HCT116 (cell line): ENCODE data around the gene RAB3C. TPM values are rescaled to one million over a fixed set of nuclear protein-coding genes. Genes with fewer than 3 reads are reported as not detected.
"Not testable (repeated sequence)": the region's sequence is repeated elsewhere in the genome, so short reads cannot be mapped to it uniquely, and the experiment has no call there.

ENCODE experiments used
- ATAC-seq: fragments of 200-7000 bp; cut with Tn5 transposase; 2 replicates; pipeline ENCODE4 v1.9.1; 2020; ENCODE audit warnings: mild to moderate bottlenecking, moderate library complexity
- BruUV-seq: library from RNA; stranded (reverse); fragments of 400-500 nt; replicated peaks from 2 replicates; lab custom pipeline; 2021; lab: Mats Ljungman, UMichigan
- CTCF ChIA-PET: fragments of 300-600 bp; sonication (Branson Sonifier 250); formaldehyde crosslinking; loops from one replicate; lab custom pipeline; 2021; ENCODE audit warnings: antibody characterized with exemption; lab: Charles Lee
- POLR2A ChIA-PET: fragments of 300-600, 350-600 bp; sonication (Branson Sonifier 250); formaldehyde crosslinking; loops from one replicate; lab custom pipeline; 2021; ENCODE audit warnings: antibody characterized with exemption; lab: Charles Lee
- RAD21 ChIA-PET, 2 experiments: fragments of 300-600 bp; sonication (Branson Sonifier 250); formaldehyde crosslinking; loops; one replicate each; lab custom pipeline; 2023; ENCODE audit warnings: low total read pairs in 2 of 2; ENCODE audit not compliant: uncharacterized antibody in 2 of 2, unreplicated experiment in 2 of 2, low non-redundant PET in 1 of 2; lab: Charles Lee
- DNase-seq: peaks from one replicate; pipeline ENCODE4 v3.0.0-alpha.2; 2010; ENCODE audit warnings: low read depth, low spot score
- H2AFZ ChIP-seq: fragments of 200-600 bp; shearing (Covaris generic), sonication (generic); 2 replicates; pipeline ENCODE4 v1.6.1; 2017; ENCODE audit warnings: low read depth, mixed run types, mixed read lengths, antibody characterized with exemption, low read length; ENCODE audit not compliant: poor library complexity, severe bottlenecking
- H3K27ac ChIP-seq: 2 replicates; pipeline ENCODE4 v1.5.1; 2012; ENCODE audit warnings: low read depth, low read length
- H3K27me3 ChIP-seq: fragments of 200-600 bp; sonication (generic); 2 replicates; pipeline ENCODE4 v1.6.1; 2016; ENCODE audit warnings: mixed run types, low read length, mixed read lengths; ENCODE audit not compliant: insufficient read depth
- H3K36me3 ChIP-seq, 2 experiments: fragments of 200-500 bp in 1 of 2; fragments of 200-600 bp in 1 of 2; sonication (Bioruptor generic) in 1 of 2; sonication (generic) in 1 of 2; 2 replicates each; pipeline versions ENCODE4 v1.5.1 to v1.6.1; 2014 to 2016; ENCODE audit warnings: low read length in 2 of 2, inconsistent platforms in 1 of 2, mixed read lengths in 1 of 2, mixed run types in 1 of 2; ENCODE audit not compliant: insufficient read depth in 2 of 2, control insufficient read depth in 1 of 2
- H3K4me1 ChIP-seq, 2 experiments: fragments of 200-600 bp in 1 of 2; sonication (generic) in 1 of 2; 2 replicates each; pipeline versions ENCODE4 v1.5.1 to v1.6.1; 2012 to 2017; ENCODE audit warnings: low read length in 2 of 2, inconsistent platforms in 1 of 2, mild to moderate bottlenecking in 1 of 2, mixed read lengths in 1 of 2, mixed run types in 1 of 2, moderate library complexity in 1 of 2; ENCODE audit not compliant: insufficient read depth in 2 of 2, control insufficient read depth in 1 of 2
- H3K4me2 ChIP-seq: fragments of 200-600 bp; sonication (generic); 2 replicates; pipeline ENCODE4 v1.6.1; 2017; ENCODE audit warnings: mixed run types, low read length, mixed read lengths
- H3K4me3 ChIP-seq, 2 experiments: fragments of 200-600 bp in 1 of 2; sonication (generic) in 1 of 2; replicated peaks in 1 of 2; 2 replicates each; pipeline ENCODE4 v1.5.1; 2011 to 2016; ENCODE audit warnings: low read length in 2 of 2, control low read depth in 1 of 2, low read depth in 1 of 2, mild to moderate bottlenecking in 1 of 2, mixed read lengths in 1 of 2, mixed run types in 1 of 2
- H3K79me2 ChIP-seq: fragments of 200-600 bp; sonication (generic); 2 replicates; pipeline ENCODE4 v1.6.1; 2017; ENCODE audit warnings: mild to moderate bottlenecking, mixed run types, low read length, moderate library complexity, mixed read lengths; ENCODE audit not compliant: insufficient read depth
- H3K9ac ChIP-seq: fragments of 200-600 bp; sonication (generic); 2 replicates; pipeline ENCODE4 v1.6.1; 2016; ENCODE audit warnings: low read length, mixed read lengths
- H3K9me2 ChIP-seq: fragments of 200-600 bp; sonication (generic), shearing (Covaris generic); 2 replicates; pipeline ENCODE4 v1.6.1; 2017; ENCODE audit warnings: mixed run types, mild to moderate bottlenecking, moderate library complexity; ENCODE audit not compliant: insufficient read depth
- H3K9me3 ChIP-seq, 2 experiments: fragments of 200-500 bp in 1 of 2; fragments of 200-600 bp in 1 of 2; sonication (Bioruptor generic) in 1 of 2; sonication (generic) in 1 of 2; 2 replicates each; pipeline ENCODE4 v1.6.1; 2014 to 2017; ENCODE audit warnings: low read length in 2 of 2, mixed read lengths in 2 of 2, inconsistent platforms in 1 of 2, low read depth in 1 of 2, mild to moderate bottlenecking in 1 of 2, mixed run types in 1 of 2, moderate library complexity in 1 of 2; ENCODE audit not compliant: control insufficient read depth in 1 of 2, insufficient read depth in 1 of 2
- H4K20me1 ChIP-seq: fragments of 200-600 bp; sonication (generic), shearing (Covaris generic); 2 replicates; pipeline ENCODE4 v1.6.1; 2017; ENCODE audit warnings: mixed run types, mild to moderate bottlenecking, moderate library complexity; ENCODE audit not compliant: insufficient read depth
- CEBPB ChIP-seq: IDR thresholded peaks from 2 replicates; pipeline ENCODE4 v1.6.1; 2012; ENCODE audit warnings: low read depth
- CTCF ChIP-seq, 3 experiments: fragments of 200-600 bp in 1 of 3; sonication (generic) in 1 of 3; IDR thresholded peaks in 2 of 3; conservative IDR thresholded peaks in 1 of 3; 2 replicates each; pipeline ENCODE4 v1.5.1; 2012 to 2017; ENCODE audit warnings: low read depth in 2 of 3, low read length in 2 of 3, antibody characterized with exemption in 1 of 3, borderline replicate concordance in 1 of 3, control low read depth in 1 of 3, mild to moderate bottlenecking in 1 of 3, mixed read lengths in 1 of 3, mixed run types in 1 of 3, moderate library complexity in 1 of 3; ENCODE audit not compliant: insufficient read depth in 1 of 3
- ELF1 ChIP-seq: IDR thresholded peaks from 2 replicates; pipeline ENCODE4 v1.6.1; 2012; ENCODE audit warnings: low read depth, borderline replicate concordance
- EZH2 ChIP-seq: fragments of 200-600 bp; sonication (generic); IDR thresholded peaks from 2 replicates; pipeline ENCODE4 v1.6.1; 2017; ENCODE audit warnings: antibody characterized with exemption, mixed run types
- EZH2phosphoT487 ChIP-seq: fragments of 200-600 bp; IDR thresholded peaks from 2 replicates; pipeline ENCODE4 v1.6.1; 2018; ENCODE audit warnings: antibody characterized with exemption, borderline replicate concordance
- FOSL1 ChIP-seq: IDR thresholded peaks from 2 replicates; pipeline ENCODE4 v1.6.1; 2012; ENCODE audit warnings: low read depth
- JUND ChIP-seq: IDR thresholded peaks from 2 replicates; pipeline ENCODE4 v1.6.1; 2012
- POLR2A ChIP-seq: IDR thresholded peaks from 2 replicates; pipeline ENCODE4 v1.7.0; 2011; ENCODE audit warnings: borderline replicate concordance; ENCODE audit not compliant: insufficient read depth, insufficient read length; ENCODE audit errors: extremely low read depth
- POLR2AphosphoS5 ChIP-seq: IDR thresholded peaks from 2 replicates; pipeline ENCODE4 v1.6.1; 2011; ENCODE audit warnings: mild to moderate bottlenecking, low read depth, low read length, moderate library complexity
- SIN3A ChIP-seq: IDR thresholded peaks from 2 replicates; pipeline ENCODE4 v1.6.1; 2012; ENCODE audit warnings: low read depth
- TCF7L2 ChIP-seq: IDR thresholded peaks from 2 replicates; pipeline ENCODE4 v1.7.0; 2011; ENCODE audit warnings: borderline replicate concordance, inconsistent platforms; ENCODE audit not compliant: insufficient read depth, insufficient read length; ENCODE audit errors: extremely low read depth
- YY1 ChIP-seq: IDR thresholded peaks from 2 replicates; pipeline ENCODE4 v1.6.1; 2011; ENCODE audit warnings: low read length, low read depth, moderate library complexity, mild to moderate bottlenecking; ENCODE audit not compliant: insufficient replicate concordance; ENCODE audit errors: extremely low read depth
- ZFX ChIP-seq: fragments of 450-650 bp; IDR thresholded peaks from 2 replicates; pipeline ENCODE4 v1.6.1; 2017
- intact Hi-C: fragments of 100-400 bp; cut with micrococcal nuclease; formaldehyde crosslinking; loops from 2 replicates; pipeline ENCODE4 v1.10.0; 2022
- total RNA-seq: library from RNA; stranded (reverse); gene quantifications from one replicate; pipeline ENCODE4 v1.2.1, GENCODE V29; 2021; ENCODE audit not compliant: unreplicated experiment
- TF ChIP-seq, protein P1 (sequence below): IDR thresholded peaks from 2 replicates; pipeline ENCODE4 v1.6.1; 2012
- TF ChIP-seq, protein P2 (sequence below): IDR thresholded peaks from 2 replicates; pipeline ENCODE4 v1.6.1; 2011; ENCODE audit warnings: mild to moderate bottlenecking, low read length, moderate library complexity; ENCODE audit not compliant: insufficient replicate concordance; ENCODE audit errors: extremely low read depth
- TF ChIP-seq, protein P3 (sequence below): IDR thresholded peaks from 2 replicates; pipeline ENCODE4 v1.6.1; 2012

The RAB3C gene
- total RNA-seq, 1 experiment from 2014 or later = not detected

GRCh38 chr5:58598440-58598839 is 15.6 kb downstream of the RAB3C start (continued):
- TF ChIP-seq, protein P1, sequence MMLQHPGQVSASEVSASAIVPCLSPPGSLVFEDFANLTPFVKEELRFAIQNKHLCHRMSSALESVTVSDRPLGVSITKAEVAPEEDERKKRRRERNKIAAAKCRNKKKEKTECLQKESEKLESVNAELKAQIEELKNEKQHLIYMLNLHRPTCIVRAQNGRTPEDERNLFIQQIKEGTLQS = no peak
- TF ChIP-seq EZH2phosphoT487 (no peak), POLR2AphosphoS5 (no peak), YY1 (no peak), FOSL1 (no peak)

DNA sequence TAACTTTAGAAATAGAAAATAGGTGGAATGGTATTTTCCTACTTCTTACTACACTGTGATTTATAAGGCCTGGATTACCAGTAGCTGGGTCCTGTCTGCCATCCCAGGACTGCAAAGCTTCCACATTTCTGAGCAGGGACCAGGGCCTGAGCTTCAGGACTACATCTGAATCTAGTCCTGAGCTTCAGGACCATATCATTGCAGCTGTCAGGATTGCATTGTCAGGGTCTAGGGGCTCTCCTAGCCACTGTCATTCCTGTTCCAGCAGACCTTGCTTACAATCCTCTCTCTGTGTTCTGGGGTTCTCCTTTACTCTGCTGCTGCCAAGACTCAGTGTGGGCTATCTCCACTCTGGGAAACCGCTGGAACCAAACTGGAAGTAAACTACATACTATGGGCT is 16.3 kb downstream of the RAB3C start:
- POLR2A ChIA-PET = no interaction called here
- TF ChIP-seq EZH2 = no peak
- TF ChIP-seq, protein P2, sequence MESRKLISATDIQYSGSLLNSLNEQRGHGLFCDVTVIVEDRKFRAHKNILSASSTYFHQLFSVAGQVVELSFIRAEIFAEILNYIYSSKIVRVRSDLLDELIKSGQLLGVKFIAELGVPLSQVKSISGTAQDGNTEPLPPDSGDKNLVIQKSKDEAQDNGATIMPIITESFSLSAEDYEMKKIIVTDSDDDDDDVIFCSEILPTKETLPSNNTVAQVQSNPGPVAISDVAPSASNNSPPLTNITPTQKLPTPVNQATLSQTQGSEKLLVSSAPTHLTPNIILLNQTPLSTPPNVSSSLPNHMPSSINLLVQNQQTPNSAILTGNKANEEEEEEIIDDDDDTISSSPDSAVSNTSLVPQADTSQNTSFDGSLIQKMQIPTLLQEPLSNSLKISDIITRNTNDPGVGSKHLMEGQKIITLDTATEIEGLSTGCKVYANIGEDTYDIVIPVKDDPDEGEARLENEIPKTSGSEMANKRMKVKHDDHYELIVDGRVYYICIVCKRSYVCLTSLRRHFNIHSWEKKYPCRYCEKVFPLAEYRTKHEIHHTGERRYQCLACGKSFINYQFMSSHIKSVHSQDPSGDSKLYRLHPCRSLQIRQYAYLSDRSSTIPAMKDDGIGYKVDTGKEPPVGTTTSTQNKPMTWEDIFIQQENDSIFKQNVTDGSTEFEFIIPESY = no peak
- TF ChIP-seq CEBPB = no peak
- TF ChIP-seq FOSL1 = no peak
- TF ChIP-seq POLR2A = no peak
- TF ChIP-seq, protein P3, sequence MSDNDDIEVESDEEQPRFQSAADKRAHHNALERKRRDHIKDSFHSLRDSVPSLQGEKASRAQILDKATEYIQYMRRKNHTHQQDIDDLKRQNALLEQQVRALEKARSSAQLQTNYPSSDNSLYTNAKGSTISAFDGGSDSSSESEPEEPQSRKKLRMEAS = no peak
- no peak for TF ChIP-seq TCF7L2
- TF ChIP-seq ZFX = no peak
- TF ChIP-seq CTCF (IDR thresholded peaks at IDR 0.05 in 2 of 3, conservative IDR thresholded peaks at IDR 0.05 in 1 of 3; ENCODE audit: borderline replicate concordance in 1 of 3, insufficient read depth in 1 of 3, low read depth in 2 of 3, low read length in 2 of 3) = no peak
- TF ChIP-seq SIN3A = no peak
- no peak for TF ChIP-seq JUND
- TF ChIP-seq POLR2AphosphoS5 = no peak
- TF ChIP-seq ELF1 = no peak
- TF ChIP-seq, all 23 proteins: peak for 0

GRCh38 chr5:58600613-58601012 is 17.7 kb downstream of the RAB3C start:
- H3K27me3 ChIP-seq, H3K27ac ChIP-seq, H3K9ac ChIP-seq, H3K9me2 ChIP-seq, ATAC-seq, H4K20me1 ChIP-seq, H3K4me3 ChIP-seq, H3K9me3 ChIP-seq, H3K36me3 ChIP-seq, H3K4me1 ChIP-seq, H3K4me2 ChIP-seq, BruUV-seq, RAD21 ChIA-PET, H2AFZ ChIP-seq, H3K79me2 ChIP-seq, intact Hi-C loops, DNase-seq, POLR2A ChIA-PET, CTCF ChIA-PET: not testable (repeated sequence)

More for the DNA sequence above, 16.3 kb downstream of the RAB3C start:
- ATAC-seq = no peak
- no peak overlapping the region for H3K27ac ChIP-seq
- intact Hi-C loops = no loop called here
- no peaks in the 10 kb centered on the region for H4K20me1 ChIP-seq
- H2AFZ ChIP-seq = no peak overlapping the region
- H3K4me1 ChIP-seq = no peaks in the 10 kb centered on the region
- no peaks in the 10 kb centered on the region for H3K9me2 ChIP-seq
- H3K36me3 ChIP-seq = no peaks in the 10 kb centered on the region; a peak in 1 of 4 replicates
- H3K4me2 ChIP-seq = no peak overlapping the region
- DNase-seq = no peak
- BruUV-seq = no TSS peak
- no peaks in the 10 kb centered on the region for H3K79me2 ChIP-seq
- no peak overlapping the region for H3K4me3 ChIP-seq
- ChIA-PET CTCF (no interaction called here), RAD21 (no interaction called here)
- no peak overlapping the region for H3K9ac ChIP-seq
- no peaks in the 10 kb centered on the region for H3K9me3 ChIP-seq
- no peaks in the 10 kb centered on the region for H3K27me3 ChIP-seq
